Smooth muscle cell of the brain vasculature (primary cell): ENCODE results near the gene CAMK1G.
A peak's percentile ranks its signal among the peaks of the same experiment; 100 is the strongest.

ENCODE experiments used
- DNase-seq: peaks from one replicate; pipeline ENCODE4 v3.0.0-alpha.2; 2012; ENCODE audit warnings: low read depth, low spot score

The CAMK1G gene

DNA sequence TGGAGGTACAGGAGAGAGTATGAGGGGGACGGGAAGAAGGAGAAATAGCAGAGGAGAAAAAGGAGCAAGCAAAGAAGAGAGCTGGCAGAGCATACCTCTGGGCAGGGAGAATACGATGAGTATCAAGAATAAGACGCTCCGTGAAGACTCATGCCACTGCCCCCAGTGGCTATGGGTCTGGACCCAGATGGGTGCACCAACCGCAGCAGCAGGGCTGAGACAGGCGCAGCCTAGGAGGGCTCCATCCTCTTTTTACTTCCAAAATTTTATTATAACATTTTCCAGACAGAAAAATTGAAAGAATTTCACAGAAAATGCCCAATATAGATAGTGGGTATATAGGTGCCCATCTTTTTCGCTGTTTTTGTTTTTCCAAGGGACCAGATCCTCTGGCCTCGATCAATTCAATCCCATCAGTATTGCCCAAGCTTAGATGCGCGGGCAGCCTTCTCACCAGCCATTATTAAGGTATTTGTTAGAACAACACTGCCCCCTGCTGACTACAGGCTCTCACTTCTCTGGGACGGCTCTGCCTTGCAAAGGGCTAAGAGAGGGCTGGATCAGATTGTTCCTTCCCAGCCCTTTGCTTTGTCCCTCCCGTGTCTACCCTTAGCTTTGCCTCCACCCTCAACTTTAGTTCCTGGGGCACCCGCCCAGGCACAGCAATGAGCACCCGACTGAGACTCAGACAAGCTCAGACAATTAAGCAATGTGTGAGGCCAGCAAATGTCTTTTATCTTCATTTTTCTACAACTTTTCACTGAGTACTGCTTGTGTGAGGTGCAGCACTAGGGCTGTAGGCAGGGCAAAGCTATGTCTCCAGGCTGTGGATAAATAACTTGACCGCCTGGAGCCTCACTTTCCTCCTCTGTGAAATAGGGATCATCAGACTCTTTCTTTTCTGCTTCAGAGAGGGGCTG is 17.5 kb upstream of the CAMK1G start:
- peak; percentile 62 for DNase-seq

DNA sequence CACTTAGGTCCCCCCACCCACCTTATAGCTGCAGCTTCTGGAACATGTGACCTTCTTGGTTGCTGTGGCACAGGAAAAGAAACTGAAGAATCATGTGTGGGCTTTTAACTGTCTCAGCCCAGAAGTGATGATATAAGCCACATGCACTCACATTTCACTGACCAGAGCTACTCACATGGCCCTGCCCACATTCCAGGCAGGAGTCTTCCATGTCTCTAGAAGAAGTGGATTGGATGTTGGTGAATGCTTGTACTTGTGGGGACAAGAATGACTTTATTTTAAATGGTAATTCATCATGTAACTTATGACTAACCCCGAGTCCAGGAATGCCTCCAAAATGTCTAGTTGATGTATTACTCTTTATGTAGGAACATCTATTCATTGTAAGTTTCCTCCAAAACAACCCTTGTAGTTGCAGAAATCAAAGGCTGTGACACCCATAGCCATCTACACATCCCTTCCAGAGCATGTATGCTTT is 15.8 kb upstream of the CAMK1G start:
- DNase-seq: no peak

- DNase-seq: peak; percentile 61
Observed at GRCh38 chr1:209569455-209570207, 13.9 kb upstream of the CAMK1G start.

DNA sequence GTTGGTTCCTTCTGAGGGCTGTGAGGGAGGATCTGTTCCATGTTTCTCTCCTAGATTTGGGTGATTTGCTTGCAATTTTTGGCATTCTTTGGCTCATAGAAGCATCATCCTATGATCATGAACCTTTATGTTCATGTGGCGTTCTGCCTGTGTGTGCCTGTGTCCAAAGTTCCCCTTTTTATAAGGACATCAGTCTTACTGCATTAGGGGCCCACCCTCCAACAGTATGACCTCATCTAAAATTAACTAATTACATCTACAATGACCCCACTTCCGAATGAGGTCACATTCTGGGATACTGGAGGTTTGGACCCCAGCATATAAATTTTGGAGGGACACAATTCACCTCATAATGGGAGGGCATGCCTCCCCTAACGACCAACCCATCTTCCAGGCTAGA is 12.8 kb upstream of the CAMK1G start:
- no peak for DNase-seq

DNA sequence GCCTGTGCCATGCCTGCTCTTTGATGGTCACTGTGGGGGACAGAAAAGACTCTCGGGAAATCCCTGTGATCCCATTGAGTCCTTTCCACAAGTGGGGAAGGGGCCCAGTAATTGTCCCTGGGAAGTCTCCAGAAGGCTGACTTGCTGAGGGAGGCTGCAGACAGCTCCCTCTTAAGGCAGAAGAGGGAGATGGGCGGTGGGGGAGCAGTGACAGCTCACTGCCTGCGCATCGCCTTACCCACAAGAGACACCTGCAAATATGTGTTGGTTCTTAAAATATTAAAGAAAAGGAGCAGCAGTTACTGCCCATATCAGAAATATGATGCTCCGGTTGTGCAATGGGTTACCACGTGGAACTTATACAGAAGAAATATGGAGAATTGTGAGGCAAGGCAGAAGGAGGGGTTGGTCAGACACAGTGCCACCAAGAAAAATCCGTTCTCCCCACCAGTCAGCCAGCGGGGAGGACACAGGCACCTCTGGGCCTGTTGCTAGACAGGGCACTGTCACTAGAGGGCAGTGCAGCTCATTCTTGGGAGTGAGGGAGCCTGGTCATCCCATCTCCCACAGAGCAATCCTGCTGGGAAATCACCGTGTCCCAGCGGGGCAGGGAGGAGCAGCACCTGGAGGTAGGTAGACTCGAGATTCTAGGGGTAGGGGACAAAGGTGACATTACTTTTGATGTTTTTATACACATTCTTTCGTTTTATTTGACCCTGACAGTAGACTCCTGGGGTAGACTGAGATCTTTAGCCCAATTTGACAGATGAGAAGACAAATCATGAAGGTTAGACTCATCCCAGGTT is 6.9 kb upstream of the CAMK1G start:
- no peak for DNase-seq

DNA sequence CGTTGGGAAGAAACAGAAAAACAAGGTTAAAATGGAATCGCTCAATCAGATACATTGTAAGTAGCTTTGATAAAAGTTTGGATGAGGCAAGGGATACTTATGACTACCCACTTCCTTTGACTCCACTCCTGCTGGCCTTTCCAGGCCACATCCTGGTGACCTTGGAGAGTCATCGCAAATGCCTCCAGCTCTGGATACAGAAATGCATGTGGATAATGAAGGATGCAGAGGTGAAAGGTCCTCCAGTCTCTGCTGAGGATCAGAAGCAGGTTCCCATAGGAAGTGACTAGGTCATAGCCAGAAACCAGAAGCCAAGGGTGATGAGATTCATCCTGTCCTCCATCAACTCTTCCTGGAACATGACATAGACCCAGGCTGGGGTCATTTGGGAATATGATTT is 6.2 kb upstream of the CAMK1G start:
- no peak for DNase-seq

GRCh38 chr1:209580577-209580976 is 2.9 kb upstream of the CAMK1G start:
- no peak for DNase-seq

GRCh38 chr1:209584231-209584672 is 738 bp downstream of the CAMK1G start:
- DNase-seq: no peak

DNA sequence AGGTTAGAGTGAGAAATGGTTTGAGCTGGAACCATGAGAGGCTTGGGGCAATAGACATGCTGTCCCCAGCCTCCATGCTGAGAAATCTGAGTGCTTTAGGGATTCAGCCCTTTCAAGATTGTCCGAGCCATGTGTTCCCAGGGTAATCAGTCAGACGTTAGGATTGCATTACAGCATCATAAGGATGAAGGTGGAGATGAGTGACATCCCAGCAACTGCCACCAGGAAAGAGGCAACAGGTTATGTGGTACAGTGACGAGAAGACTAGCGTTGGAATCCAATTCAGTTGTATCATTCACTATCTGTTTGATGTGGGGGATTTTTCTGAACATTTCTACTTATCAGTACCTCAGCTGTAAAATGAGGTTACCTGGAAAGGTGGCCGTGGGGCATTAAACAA is 1.7 kb downstream of the CAMK1G start:
- no peak for DNase-seq

- no peak for DNase-seq
Observed at GRCh38 chr1:209585672-209586071, 2.2 kb downstream of the CAMK1G start.

DNA sequence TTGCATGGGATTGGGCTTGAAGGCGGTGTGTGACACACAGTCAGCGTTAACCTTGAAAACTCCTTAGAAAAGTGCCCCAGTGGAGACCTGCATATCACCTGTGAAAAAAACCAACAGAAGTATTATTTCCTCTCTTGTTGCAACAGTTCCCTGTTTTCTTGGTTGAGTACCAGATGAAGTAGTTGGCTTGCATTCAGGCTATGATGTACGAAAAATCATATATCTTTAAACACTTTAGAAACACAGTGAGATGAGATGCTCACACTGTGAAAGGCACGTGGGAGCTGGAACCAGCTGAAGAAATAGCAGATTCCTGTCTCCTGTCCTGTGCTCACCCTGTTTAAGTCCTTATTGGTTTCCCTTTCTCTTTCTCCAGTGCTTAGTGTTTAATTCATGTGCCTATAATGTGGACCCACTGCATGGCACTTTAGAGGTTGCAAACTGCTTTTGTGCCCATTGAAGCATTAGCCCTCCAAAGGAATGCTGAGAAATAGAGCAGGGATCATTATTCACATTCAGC is 2.8 kb downstream of the CAMK1G start:
- no peak for DNase-seq

- no peak for DNase-seq
Observed at GRCh38 chr1:209587789-209588188, 4.3 kb downstream of the CAMK1G start.

DNA sequence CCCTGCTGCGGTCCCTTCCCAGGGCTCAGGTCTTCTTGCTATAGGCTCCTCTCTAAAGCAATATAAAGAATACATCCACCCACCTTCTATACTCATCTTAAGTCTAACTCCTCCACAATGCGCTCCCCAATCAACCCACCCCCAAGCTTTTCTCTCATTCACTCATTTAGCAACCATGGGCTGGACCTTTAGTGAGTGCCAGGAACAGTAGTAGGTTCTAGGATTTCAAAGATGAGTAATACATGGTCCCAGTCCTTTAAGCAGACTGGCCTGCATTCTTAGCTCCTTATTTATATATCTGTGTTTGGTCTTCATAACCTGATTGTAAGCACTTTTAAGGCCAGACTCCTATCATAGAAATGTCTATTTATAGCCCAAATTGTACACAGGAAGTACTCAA is 5.9 kb downstream of the CAMK1G start:
- DNase-seq: no peak

DNA sequence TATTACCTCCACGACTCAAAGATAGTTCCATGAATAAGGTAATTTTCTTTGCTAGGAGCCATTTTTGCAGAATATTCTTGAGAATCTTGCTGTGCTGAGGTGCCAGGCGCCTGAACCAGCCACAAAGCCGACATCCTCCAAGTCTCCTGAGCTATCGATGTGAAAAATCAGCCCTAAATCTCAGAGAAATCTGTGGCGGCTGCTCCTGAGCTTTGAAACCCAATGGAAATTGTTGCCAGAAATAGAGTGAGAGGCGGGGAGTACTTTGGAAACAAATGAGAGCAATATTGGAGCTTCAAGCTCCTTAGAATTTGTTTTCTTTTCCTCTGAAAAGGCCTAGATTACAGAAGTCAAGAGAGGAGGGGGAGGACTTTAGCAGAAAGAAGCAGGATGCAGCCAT is 6.3 kb downstream of the CAMK1G start:
- DNase-seq: no peak

- no peak for DNase-seq
Observed at GRCh38 chr1:209590405-209590804, 6.9 kb downstream of the CAMK1G start.

DNA sequence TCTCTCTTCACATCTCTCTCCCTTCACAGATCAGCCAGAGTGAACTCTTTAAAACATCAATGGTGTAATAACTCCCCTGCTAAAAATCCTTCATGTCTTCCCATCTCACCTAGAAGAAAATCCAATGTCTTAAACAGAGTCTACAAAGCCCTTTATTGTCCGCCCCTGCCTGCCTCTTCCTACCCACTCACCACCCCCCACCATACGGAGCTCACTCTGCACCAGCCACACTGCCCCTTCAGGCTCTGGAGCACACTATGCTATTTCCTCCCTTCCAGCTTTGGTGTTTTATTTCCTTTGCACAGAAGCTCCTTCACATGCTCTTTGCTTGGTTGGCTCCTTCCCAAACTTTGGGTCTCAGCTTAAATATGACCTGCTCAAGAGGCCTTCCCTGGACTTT is 10.2 kb downstream of the CAMK1G start:
- no peak for DNase-seq

- no peak for DNase-seq
Observed at GRCh38 chr1:209594440-209594839, 10.9 kb downstream of the CAMK1G start.

- DNase-seq: no peak
Observed at GRCh38 chr1:209595028-209595427, 11.5 kb downstream of the CAMK1G start.

DNA sequence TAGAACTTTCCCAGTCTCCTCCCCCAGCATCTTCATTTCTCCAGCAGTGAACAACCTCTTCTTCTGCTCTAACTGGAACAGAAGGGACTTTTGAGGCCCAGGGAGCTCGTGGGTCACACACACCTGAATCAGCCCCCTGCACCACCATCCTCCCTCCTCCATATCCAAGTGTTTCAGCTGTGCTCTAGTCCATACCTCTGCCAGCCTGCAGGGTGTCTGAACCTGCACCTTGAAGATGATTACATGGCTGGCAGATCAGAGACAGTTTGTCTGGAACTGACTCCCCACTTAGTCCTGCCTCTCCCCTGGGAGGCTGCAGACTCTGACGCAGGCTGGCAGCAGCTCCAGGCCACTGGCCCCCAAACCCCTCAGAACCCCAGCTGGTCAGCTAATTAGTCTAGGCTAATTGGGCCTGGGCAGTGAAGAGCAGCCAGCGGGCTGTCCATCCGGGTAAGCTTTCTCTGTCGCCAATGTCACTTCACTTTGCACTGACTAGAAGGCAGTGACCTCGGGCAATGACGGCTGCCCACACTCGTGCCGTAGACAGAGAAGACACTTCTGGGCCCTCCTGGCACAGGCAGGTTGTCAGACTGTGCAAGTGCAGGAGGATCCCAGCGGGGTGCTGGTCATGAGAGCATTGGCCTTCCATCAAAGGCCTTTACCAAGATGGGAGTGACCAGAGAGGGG is 12.2 kb downstream of the CAMK1G start:
- no peak for DNase-seq

GRCh38 chr1:209597499-209597898 is 14.0 kb downstream of the CAMK1G start:
- DNase-seq: no peak

DNA sequence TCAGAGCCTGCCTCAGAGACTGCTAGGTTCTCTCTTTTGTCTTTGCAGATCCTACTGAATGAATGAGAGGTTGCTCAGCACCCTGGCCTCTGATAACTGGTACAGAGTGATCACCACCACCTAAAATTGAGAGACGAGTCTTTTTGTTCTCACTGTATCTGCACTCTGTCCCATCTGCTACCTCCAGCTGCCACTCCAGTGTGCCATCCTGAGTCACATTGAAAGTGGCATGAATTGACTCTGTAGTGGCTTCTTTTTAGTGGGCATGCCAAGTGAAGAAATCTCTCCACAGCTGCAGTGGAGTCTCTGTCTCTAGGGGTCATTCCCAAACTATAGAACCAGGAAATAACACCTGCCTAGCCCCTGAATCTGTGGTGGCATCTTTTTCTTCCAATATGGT is 14.7 kb downstream of the CAMK1G start:
- no peak for DNase-seq
